Neural progenitor cell (in vitro differentiated cells): ENCODE measurements around the gene FAM120C. TPM values are rescaled to one million over a fixed set of nuclear protein-coding genes. Genes with fewer than 3 reads are reported as not detected.

Experiments
- DNase-seq: peaks from one replicate; pipeline ENCODE4 v3.0.0-alpha.2; 2016; ENCODE audit warnings: low spot score
- H2AFZ ChIP-seq: fragments of 200-600 bp; sonication (generic); replicated peaks from 2 replicates; pipeline ENCODE4 v1.6.1; 2016; ENCODE audit warnings: antibody characterized with exemption
- H3F3A ChIP-seq: fragments of 200-600 bp; sonication (generic); 2 replicates; pipeline ENCODE4 v1.6.1; 2016; ENCODE audit warnings: antibody characterized with exemption, low read depth
- H3K27ac ChIP-seq: fragments of 200-600 bp; sonication (generic); 2 replicates; pipeline ENCODE4 v1.5.1; 2016; ENCODE audit warnings: mild to moderate bottlenecking
- H3K27me3 ChIP-seq: fragments of 200-600 bp; sonication (generic); 2 replicates; pipeline ENCODE4 v1.6.1; 2016; ENCODE audit warnings: mild to moderate bottlenecking, moderate library complexity
- H3K36me3 ChIP-seq: fragments of 200-600 bp; sonication (generic); 2 replicates; pipeline ENCODE4 v1.5.1; 2016
- H3K4me1 ChIP-seq: fragments of 200-600 bp; sonication (generic); 2 replicates; pipeline ENCODE4 v1.6.1; 2016; ENCODE audit warnings: mixed run types
- H3K4me2 ChIP-seq: fragments of 200-600 bp; sonication (generic); 2 replicates; pipeline ENCODE4 v1.6.1; 2016
- H3K4me3 ChIP-seq: fragments of 200-600 bp; sonication (generic); 2 replicates; pipeline ENCODE4 v1.5.1; 2016
- H3K79me2 ChIP-seq: fragments of 200-600 bp; sonication (generic); 2 replicates; pipeline ENCODE4 v1.6.1; 2016; ENCODE audit warnings: low read depth
- H3K9ac ChIP-seq: fragments of 200-600 bp; sonication (generic); 2 replicates; pipeline ENCODE4 v1.6.1; 2016
- H3K9me3 ChIP-seq: fragments of 200-600 bp; sonication (generic); 2 replicates; pipeline ENCODE4 v1.5.1; 2016; ENCODE audit warnings: low read depth
- H4K20me1 ChIP-seq: fragments of 200-600 bp; sonication (generic); 2 replicates; pipeline ENCODE4 v1.6.1; 2016; ENCODE audit warnings: low read depth
- H3K27ac Mint-ChIP-seq: 3 replicates; pipeline ENCODE4 v1.8.0; 2021; ENCODE audit warnings: mixed read lengths
- H3K27me3 Mint-ChIP-seq: 2 replicates; pipeline ENCODE4 v1.8.0; 2022; ENCODE audit warnings: low read depth, mild to moderate bottlenecking, inconsistent platforms, moderate library complexity, mixed read lengths; ENCODE audit not compliant: insufficient read depth
- H3K36me3 Mint-ChIP-seq: 3 replicates; pipeline ENCODE4 v1.8.0; 2021; ENCODE audit warnings: mixed read lengths
- H3K4me1 Mint-ChIP-seq: 3 replicates; pipeline ENCODE4 v1.8.0; 2021; ENCODE audit warnings: mixed read lengths
- H3K4me3 Mint-ChIP-seq: 3 replicates; pipeline ENCODE4 v1.8.0; 2021; ENCODE audit warnings: mild to moderate bottlenecking, moderate library complexity, mixed read lengths
- H3K9me3 Mint-ChIP-seq: 3 replicates; pipeline ENCODE4 v1.8.0; 2020; ENCODE audit warnings: mixed read lengths
- CTCF ChIP-seq: fragments of 200-600 bp; sonication (generic); IDR thresholded peaks from 2 replicates; pipeline ENCODE4 v1.5.1; 2017; ENCODE audit warnings: antibody characterized with exemption, mild to moderate bottlenecking
- EZH2 ChIP-seq: fragments of 200-600 bp; sonication (generic); IDR thresholded peaks from 2 replicates; pipeline ENCODE4 v1.6.1; 2017; ENCODE audit warnings: antibody characterized with exemption, mild to moderate bottlenecking, moderate library complexity
- EZH2phosphoT487 ChIP-seq: fragments of 200-600 bp; sonication (generic); IDR thresholded peaks from 2 replicates; pipeline ENCODE4 v1.6.1; 2017; ENCODE audit warnings: antibody characterized with exemption
- total RNA-seq: library from RNA; depleted of rRNA; stranded (reverse); fragments of >200 nt; gene quantifications from 2 replicates; pipeline ENCODE4 v1.2.3, GENCODE V29; 2015; ENCODE audit warnings: low replicate concordance

Gene FAM120C
- total RNA-seq, 1 donor from 2014 or later: 5.1 TPM

DNA sequence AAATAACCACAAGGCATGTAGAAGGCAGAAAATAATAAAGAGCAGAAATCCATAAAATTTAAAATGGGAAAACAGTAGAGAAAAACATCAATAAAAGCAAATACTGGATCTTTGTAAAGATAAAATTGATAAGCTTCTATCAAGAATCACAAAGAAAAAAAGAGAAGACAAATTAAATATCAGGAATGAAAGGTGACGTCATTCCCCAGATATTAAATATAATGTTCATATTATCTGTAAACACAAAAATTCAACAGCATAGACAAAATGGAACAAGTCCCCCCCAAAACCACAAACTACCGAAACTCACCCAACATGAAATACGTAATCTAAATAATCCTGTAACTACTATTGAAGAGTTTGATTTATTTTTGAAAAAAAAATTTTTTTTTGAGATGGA lies 30.5 kb upstream of the FAM120C start:
- Histone ChIP-seq H3K4me1 (no peaks in the 10 kb centered on the region), H3K27me3 (no peaks in the 10 kb centered on the region), H3K4me2 (no peak overlapping the region), H3K4me3 (no peak overlapping the region), H3K9me3 (no peaks in the 10 kb centered on the region), H3K27ac (no peak overlapping the region), H3K9ac (no peak overlapping the region), H4K20me1 (no peaks in the 10 kb centered on the region), H3K36me3 (no peaks in the 10 kb centered on the region), H3K79me2 (no peaks in the 10 kb centered on the region), H2AFZ (no peak overlapping the region), H3F3A (no peaks in the 10 kb centered on the region)
- no peak for TF ChIP-seq CTCF
- no peak for TF ChIP-seq EZH2phosphoT487
- TF ChIP-seq EZH2: no peak
- DNase-seq: no peak
- Mint-ChIP-seq H3K9me3 (peaks cover 22% of the 10 kb centered on the region), H3K4me1 (no peaks in the 10 kb centered on the region), H3K27ac (no peak overlapping the region), H3K36me3 (peaks cover 9% of the 10 kb centered on the region), H3K4me3 (no peak overlapping the region), H3K27me3 (no peaks in the 10 kb centered on the region)

DNA sequence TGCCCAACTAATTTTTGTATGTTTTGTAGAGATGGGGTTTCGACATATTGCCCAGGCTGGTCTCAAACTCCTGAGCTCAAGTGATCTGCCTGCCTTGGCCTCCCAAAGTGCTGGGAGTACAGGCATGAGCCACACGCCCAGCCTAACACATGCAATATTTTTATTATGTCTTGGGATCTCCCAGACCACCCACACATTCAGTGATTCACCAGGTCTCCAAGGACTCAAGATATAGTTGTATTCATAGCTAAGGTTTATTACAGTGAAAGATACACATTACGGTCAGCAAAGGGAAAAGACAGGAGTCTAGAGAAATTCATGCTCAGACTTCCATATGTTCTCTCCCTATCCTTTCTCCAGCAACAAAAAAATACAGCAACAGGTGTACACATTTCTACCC lies 25.5 kb upstream of the FAM120C start:
- Histone ChIP-seq H3K36me3 (no peaks in the 10 kb centered on the region), H3K79me2 (no peaks in the 10 kb centered on the region), H3K4me3 (no peak overlapping the region), H3K4me1 (no peaks in the 10 kb centered on the region), H3F3A (no peaks in the 10 kb centered on the region), H3K27me3 (no peaks in the 10 kb centered on the region), H4K20me1 (no peaks in the 10 kb centered on the region), H3K9ac (no peak overlapping the region), H3K9me3 (peaks cover 3% of the 10 kb centered on the region), H3K27ac (no peak overlapping the region), H2AFZ (no peak overlapping the region), H3K4me2 (no peak overlapping the region)
- Mint-ChIP-seq H3K27me3 (no peaks in the 10 kb centered on the region), H3K36me3 (peaks cover 2% of the 10 kb centered on the region), H3K9me3 (peaks cover 6% of the 10 kb centered on the region), H3K4me1 (no peaks in the 10 kb centered on the region), H3K4me3 (no peak overlapping the region), H3K27ac (no peak overlapping the region)
- DNase-seq: no peak
- no peak for TF ChIP-seq EZH2
- TF ChIP-seq EZH2phosphoT487: no peak
- no peak for TF ChIP-seq CTCF

DNA sequence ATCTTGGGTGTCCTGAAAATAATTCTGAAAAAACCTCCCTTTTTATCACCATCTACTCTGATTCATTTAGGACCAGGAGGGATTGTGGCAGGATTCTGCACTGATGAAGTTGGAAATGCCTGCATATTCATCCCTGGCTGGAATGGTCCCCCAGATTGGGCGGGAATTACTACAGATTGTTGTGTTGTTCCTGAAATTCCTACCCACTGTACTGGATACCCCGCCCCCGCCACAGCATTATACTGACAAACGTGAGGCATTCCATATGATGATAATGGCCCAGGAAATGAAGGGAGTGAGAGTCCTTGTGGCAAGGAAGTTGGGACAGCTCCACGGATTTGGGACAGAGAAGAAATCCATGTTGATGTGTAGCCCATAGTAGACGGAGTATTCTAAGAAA lies 15.2 kb upstream of the FAM120C start:
- Mint-ChIP-seq H3K4me1 (no peaks in the 10 kb centered on the region), H3K4me3 (no peak overlapping the region), H3K27ac (no peak overlapping the region), H3K27me3 (peaks cover 2% of the 10 kb centered on the region), H3K9me3 (no peaks in the 10 kb centered on the region), H3K36me3 (no peaks in the 10 kb centered on the region)
- Histone ChIP-seq H3K36me3 (no peaks in the 10 kb centered on the region), H3F3A (no peaks in the 10 kb centered on the region), H3K4me3 (no peak overlapping the region), H3K4me1 (no peaks in the 10 kb centered on the region), H3K27ac (no peak overlapping the region), H2AFZ (no peak overlapping the region), H3K9ac (no peak overlapping the region), H3K9me3 (peaks cover 8% of the 10 kb centered on the region), H3K4me2 (no peak overlapping the region), H4K20me1 (no peaks in the 10 kb centered on the region), H3K27me3 (no peaks in the 10 kb centered on the region), H3K79me2 (no peaks in the 10 kb centered on the region)
- DNase-seq: no peak
- TF ChIP-seq CTCF: no peak
- TF ChIP-seq EZH2: no peak
- TF ChIP-seq EZH2phosphoT487: no peak
